Hematopoietic multipotent progenitor cell treated with erythropoietin and hydrocortisone succinate and interleukin-3 and kit ligand, for 4 days (in vitro differentiated cells): ENCODE results near the gene PVR.
"Not testable (repeated sequence)": the region's sequence is repeated elsewhere in the genome, so short reads cannot be mapped to it uniquely, and the experiment has no call there.

ENCODE experiments used
- DNase-seq: peaks from one replicate; pipeline ENCODE4 v3.0.0-alpha.2; 2015

Gene PVR

DNA sequence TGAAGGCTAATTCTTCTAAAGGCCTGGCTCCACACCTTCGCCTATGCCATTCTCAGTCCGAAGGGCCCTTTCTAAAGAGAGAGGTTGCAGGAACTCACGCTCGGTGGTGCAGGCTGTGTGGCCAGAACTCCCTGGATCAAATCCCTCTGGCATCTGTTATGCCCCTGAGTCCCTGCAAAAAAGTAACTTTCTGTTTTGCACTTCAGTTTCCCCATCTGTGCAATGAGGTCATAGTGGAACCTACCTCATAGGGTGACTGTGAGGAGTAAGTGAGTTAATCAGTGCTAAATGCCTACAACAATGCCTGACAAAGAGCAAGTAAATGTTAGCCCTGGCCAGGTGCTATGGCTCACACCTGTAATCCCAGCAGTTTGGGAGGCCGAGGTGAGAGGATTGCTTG lies 23.0 kb upstream of the PVR start:
- DNase-seq, result no peak

DNA sequence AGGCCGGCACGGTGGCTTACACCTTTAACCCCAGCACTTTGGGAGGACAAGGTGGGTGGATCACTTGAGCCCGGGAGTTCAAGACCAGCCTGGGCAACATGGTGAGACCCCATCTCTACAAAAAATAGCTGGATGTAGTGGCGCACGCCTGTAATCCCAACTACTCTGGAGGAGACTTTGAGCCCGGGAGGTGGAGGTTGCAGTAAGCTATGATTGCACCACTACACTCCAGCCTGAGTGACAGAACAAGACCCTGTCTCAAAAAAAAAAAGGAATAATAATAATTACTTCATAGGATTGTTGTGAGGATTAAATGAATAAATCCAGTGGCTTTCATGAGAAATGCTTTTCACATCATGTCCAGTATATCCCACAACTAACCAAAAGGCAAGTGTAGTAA lies 22.3 kb upstream of the PVR start:
- DNase-seq, result no peak

DNA sequence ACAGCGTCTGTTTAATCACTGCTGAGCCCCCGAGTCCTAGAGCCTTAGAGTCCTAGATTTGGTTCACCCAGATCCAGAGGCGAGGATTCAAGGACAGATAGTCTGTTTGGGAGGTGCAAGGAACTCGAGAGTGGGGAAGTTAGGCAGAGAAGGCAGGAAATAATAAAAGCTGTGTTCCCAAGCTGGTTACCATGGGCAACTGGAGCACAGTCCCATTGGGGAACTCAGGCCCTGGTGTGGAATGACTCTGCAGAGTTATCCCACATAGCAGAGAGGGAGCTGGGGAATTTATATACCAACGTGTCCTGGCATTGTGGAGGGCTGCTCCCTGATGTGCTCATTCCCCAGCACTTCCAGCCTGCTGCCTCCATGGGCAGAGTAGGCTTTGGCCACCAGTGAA lies 20.6 kb upstream of the PVR start:
- DNase-seq, result no peak

DNA sequence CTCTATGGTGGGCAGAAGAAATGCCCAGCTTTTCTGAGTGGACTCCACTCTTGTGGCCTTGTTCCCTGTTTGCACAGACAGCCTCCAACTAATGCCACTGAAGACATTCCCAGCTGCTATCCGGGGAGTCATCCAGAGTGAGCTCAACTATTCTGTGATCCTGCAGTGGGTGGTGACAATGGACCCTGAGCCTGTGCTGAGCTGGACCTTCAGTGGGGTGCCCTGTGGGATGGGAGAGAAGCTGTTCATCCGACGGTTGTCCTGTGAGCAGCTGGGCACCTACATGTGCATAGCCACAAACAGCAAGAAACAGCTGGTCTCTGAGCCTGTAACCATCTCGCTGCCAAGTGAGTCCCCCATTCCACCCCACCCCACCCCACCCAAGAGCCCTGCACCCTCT lies 20.1 kb upstream of the PVR start:
- DNase-seq, result no peak

DNA sequence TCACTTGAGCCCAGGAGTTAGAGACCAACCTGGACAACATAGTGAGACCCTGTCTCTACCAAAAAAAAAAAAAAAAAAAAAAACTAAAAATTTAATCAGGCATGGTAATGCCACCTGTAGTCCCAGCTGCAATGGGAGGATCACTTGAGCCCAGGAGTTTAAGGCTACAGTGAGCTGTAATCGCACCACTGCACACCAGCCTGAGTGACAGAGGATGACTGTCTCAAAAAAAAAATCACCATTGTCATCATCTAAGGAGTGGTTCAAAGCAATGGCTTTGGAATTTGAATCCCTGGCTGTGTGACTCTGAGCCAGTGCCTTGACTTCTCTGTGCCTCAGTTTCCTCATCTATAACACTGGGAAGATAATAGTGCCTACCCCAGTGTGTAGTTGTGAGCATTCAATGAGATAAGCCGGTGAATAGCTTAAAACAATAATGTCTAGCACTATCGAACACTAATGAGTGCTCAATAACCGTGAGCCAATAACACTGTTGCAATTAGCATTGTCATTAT lies 18.8 kb upstream of the PVR start:
- no peak for DNase-seq

DNA sequence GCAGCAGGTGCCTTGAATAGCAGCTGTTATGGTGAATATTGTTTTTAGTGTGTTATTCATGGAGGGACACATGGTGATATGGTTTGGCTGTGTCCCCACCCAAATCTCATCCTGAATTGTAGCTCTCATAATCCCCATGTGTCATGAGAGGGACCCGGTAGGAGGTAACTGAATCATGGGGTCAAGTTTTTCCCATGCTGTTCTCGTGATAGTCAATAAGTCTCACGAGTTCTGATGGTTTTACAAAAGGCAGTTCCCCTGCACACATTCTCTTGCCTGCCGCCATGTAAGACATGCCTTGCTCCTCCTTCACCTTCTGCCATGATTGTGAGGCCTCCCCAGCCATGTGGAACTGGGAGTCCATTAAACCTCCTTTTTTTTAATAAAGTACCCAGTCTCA lies 18.1 kb upstream of the PVR start:
- not testable (repeated sequence) for DNase-seq

DNA sequence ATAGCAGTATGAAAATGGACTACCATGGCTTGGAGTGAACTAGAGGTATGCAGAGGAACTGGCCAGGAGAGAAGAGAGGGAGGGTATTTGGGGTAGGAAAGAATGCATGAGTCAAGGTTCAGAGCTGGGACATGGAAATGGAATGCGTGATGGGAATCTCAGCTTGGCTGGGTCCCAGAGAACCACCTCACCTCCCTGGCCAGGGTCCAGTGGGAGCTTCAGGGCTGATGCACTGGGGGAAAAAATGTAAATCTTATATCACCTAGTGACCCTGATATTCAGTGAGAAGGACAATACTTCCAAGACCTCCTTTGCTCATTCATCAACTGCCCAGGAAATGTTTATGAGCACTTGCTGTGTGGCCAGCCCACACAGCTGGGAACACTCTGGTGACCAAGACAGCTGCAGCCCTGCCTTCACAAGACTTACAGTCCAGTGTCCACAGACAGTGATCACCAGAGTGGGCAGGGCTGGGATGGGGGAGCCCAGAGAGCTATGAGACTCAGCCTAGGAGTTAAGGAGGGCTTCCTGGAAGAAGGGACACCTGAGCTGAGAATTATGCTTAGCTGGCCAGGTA lies 17.6 kb upstream of the PVR start:
- DNase-seq, result no peak

DNA sequence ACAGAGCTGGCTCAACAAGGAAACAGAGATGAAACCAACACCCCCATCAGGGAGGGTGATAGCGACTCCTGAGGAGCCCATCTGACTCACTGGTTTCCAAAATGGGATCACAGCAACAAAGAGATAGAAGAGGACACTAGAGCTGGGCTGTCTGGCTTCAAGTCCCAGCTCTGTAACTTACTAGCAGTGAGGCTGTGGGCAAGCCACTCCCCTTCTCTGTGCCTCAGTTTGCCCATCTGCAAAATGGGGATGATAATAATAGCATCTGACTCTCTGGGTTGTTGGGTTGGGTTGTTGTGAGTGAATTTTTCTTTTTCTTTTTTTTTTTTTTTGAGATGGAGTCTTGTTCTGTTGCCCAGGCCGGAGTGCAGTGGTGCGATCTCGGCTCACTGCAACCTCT lies 16.1 kb upstream of the PVR start:
- DNase-seq, result no peak

DNA sequence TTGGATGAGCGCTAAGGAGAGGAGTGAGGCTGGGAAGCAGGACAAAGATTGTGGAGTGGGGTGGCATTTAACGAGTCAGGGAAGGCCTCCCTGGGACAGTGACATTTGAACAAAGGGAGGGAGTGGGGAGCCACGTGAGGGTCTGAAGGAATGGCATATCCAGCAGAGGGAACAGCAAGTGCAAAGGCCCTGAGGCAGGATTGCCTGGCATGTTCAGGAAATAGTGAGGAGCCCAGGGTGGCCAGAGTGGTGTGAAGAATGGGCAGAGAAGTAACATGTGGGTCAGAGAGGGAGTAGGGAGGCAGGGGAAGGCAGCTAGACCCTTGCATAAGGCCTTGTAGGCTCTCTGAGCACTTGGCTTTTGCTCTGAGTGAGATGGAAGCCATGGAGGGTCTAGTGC lies 14.9 kb upstream of the PVR start:
- DNase-seq, result no peak

DNA sequence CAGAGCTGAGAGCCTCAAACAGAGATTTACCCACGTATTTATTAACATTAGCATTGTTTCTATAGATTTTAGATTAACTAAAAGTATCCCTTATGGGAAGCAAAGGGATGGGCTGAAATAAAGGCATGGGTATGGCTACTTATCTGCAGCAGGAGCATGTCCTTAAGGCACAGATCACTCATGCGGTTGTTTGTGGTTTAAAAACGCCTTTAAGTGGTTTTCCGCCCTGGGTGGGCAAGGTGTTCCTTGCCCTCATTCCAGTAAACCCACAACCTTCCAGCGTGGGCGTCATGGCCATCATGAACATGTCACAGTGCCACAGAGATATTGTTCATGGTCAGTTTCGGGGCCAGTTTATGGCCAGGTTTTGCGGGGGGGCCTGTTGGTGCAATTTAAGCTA lies 12.1 kb upstream of the PVR start:
- not testable (repeated sequence) for DNase-seq

DNA sequence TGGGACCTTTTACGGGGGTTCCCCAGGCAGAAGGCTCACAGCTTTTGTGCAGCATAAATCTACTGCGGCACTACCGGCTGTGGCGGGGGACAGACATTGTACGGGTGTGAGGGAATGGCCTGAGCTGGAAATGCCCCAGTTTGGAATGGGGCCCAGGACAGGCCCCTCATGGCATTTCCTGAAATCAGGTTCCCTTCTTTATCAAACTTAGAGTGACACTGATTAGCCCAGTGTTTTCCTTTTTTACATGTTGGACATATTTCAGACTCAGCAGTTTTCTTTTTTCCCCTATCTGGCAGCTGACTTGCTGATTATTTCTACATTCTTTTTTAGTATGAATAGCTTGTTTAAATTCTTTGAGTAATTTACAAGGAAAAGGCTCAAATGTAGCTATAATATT lies 9.7 kb upstream of the PVR start:
- not testable (repeated sequence) for DNase-seq

DNA sequence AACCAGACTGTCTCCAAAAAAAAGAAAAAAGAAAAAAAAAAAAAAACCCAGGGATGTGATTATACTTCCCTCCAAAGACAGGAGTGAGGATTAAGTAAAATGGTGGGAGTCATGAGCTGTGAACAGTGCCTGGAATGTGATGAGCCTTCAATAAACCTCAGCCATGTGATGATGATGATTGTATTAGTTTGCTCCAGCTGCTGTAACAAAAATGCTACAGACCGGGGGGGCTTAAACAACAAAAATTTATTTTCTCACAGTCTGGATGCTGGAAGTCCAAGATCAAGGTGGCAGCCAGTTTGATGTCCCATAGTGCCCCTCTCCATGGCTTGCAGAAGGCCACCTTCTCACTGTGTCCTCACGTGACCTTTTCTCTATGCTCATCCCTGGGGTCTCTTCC lies 8.9 kb upstream of the PVR start:
- no peak for DNase-seq

DNA sequence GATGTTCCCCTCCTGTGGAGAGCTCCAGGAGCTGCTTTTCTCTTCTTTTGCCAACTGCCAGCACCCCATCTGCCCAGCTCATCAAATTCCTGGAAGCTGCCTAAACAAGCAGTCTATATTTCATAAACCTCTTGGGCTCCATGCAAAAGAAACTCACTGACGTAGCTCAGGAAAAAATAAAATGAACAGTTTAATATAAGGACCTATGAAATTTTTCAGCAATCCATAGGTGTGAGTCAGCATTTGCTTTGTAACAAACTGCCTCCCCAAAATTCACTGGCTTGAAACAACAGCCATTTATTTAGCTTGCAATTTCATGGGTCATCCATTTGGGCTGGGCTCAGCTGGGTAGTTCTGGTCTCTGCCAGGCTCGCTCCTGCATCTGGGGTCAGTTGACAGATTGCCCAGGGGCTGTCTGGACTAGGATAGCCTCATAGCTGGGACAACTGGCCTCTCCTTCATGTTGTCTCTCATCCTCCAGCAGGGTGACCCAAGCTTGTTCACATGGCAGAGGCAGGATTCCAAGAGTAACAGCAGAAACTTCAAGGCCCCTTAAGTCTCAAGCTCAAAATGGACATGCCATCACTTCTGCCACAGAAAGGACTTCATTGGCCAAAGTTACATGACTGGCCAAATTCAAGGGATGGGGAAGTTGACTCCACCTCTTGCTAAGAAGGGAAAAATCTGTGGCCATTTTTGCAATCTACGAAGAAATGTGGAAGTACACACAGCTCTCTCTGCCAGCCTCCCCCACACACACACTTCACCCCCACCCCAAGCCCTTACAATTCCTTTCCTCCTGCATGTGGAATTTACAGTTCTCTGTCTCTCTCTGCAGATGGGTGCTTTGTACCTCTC lies 7.9 kb upstream of the PVR start:
- peak; percentile 55 for DNase-seq

DNA sequence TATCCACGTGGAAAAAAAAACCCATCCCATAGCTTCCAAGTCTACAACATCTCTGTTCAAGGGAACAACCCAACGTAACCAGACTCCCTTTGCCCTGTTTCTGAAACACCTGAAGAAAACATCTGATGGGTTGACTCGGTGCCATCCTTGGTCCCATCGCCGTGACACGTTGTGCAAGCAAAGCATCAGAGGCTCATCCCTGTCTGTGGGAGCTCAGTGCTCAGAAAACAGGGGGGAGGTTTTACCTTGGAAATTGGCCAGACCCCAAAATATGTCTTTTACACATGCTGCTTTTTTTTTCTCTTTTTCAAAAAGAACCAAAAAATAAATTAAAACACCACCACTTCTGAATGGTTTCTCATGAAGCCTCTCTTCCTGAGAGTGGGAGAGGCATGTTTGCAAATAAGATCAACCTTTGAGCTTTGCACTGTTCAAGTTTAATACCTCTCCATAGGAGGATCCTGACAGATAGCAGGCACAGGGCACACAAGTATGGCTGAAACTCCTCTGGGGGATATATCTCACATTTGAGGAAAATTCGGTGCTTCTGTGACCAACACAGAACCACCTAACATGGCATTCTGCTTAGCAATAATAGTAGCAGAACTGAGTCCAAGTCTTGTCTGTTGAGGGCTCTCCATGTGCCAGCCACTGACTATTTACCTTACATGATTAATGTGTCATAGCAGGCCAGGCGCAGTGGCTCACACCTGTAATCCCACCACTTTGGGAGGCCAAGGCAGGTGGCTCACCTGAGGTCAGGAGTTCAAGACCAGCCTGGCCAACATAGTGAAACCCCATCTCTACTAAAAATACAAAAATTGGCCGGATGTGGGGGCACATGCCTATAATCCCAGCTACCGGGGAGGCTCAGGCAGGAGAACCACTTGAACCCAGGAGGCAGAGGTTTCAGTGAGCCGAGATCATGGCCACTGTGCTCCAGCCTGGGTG lies 7.0 kb upstream of the PVR start:
- no peak for DNase-seq

DNA sequence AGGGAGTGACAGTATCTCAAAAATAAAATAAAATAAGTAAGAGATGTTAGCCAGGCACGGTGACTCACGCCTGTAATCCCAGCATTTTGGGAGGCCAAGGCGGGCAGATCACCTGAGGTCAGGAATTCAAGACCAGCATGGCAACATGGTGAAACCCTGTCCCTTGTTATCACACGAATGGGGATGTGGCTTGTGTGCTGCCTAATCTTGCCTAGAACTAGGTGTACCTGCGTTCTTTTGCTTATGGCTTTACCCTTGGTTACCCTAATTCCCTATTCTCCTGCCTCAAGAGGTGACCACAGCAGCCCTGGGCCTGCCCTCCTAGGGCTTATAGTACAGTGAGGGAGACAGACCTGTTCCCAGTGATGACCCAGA lies 6.3 kb upstream of the PVR start:
- DNase-seq, result no peak

DNA sequence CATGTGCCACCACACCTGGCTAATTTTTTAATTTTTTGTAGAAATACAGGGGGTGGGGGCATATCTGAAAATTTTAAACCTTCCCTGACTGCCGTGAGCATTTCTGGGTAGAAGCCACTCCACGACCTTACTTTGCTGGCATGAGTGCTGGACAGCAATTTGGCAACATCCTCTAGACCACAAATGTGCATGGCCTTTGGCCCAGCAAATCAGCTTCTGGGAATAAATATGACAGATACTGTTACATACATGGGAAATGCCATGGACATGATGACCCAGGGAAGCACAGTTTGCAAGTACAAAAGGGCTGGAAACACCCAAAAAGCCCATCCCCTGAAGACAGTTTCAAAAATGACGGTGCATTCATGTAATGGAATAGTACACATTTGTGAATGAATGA lies 3.2 kb upstream of the PVR start:
- no peak for DNase-seq

DNA sequence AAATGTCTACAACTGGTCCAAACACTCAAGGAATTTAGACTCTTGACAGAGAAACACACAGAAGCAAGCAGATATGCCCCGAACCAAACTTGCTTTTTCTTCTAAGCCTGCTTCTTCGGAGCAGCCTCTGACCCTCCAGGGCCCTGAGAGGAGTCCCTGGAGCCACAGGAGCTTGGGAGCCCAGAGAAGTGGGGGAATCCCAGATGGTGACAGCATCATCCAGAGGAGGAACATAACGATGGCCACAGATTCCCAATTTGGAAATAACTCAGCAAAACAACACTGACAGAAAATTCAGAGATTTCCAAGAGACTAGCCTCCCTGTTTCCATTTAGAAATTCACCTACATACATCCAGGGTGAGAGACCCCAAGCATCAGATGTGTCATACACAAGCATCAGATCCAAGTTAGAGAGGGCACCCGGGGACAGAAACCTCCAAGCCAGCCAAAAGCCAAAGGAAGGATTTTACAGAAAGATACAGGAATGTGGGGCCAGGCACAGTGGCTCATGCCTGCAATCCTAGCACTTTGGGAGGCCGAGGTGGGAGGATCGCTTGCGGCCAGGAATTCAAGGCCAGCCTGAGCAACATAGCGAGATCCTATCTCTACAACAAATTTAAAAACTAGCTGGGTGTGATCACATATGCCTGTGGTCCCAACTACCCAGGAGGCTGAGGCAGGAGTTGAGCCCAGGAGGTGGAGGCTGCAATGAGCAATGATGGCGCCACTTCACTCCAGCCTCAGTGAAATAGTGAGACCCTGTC lies 2.0 kb upstream of the PVR start:
- DNase-seq, result no peak

DNA sequence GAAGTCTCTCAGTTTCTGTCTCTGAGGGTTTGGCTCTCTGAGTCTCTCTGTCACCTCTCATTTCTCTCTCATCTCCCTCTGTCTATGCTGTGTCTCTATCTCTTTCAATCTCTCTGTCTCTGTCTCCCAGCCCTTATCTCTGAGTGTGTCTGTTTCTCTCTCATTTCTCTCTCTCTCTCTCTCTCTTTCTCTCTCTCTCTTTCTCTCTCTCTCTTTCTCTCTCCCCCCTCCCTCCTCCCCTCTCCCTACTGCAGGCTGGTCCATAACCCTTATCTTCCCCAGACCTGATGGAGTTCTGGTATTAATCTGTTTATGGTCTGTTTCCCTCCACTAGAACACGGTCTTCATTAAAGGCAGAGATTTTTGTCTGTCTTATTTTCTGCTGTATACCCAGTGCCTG lies 1.3 kb upstream of the PVR start:
- peak; percentile 61 for DNase-seq

DNA sequence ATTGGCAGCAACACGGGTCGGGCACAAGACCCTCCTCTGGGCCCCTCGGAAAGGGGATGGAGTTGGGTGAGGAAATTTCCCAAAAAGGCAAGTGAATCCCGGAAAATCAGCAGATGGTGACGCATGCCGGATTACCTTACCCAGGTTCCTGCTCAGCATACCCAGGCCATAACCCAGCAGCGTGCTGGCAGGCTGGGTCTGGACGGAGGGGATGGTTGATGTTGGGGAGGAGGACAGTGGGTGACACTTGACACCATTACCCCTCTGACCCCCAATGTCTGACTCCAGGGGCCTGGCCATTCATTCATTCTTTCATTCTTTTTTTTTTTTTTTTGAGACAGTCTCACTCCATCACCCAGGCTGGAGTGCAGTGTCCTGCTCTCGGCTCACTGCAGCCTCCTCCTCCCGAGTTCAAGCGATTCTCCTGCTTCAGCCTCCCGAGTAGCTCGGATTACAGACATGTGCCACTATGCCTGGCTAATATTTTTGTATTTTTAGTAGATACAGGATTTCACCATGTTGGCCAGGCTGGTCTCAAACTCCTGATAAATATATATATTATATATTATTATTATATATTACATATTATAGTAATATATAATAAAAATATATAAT lies 799 bp downstream of the PVR start:
- DNase-seq, result peak; percentile 46

DNA sequence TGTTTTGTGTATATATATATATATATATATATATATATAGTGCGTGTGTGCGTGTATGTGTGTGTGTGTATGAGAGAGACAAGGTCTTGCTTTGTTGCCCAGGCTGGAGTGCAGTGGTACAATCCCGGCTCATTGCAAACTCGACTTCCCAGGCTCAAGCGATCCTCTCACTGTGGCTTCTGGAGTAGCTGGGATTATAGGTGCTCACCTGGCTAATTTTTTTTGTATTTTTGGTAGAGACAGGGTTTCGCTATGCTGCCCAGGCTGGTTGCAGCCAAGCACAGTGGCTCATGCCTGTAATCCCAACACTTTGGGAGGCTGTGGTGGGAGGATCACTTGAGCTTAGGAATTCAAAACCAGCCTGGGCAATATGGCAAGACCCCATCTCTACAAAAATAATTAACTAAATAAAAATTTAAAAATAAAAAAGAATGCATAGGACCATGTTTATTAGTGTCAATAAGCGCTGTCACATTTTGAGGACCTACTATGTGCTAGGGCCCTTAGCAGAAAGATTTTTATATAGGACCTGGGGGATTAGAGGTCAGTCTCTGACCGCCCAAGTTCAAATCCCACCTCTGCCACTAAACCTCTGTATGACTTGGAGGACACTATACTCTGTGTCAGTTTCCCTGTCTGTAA lies 1.8 kb downstream of the PVR start:
- peak; percentile 33 for DNase-seq

DNA sequence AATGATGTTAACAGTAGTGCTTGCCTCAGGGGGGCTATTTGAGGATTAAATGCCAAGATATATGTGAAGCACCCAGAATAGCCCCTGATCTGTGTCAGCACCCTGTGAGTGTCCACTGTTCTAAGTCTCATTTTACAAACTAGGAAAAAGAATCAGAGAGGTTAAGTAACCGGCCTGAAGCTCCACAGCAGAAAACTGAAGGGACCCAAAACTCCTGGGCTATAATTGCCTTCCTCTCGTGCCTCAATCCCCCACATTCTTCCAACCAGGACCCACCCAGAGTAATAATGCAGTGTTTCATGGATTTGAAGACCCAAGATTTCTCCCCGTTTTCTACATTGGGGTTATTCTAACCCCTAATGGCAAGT lies 2.3 kb downstream of the PVR start:
- DNase-seq, result no peak

DNA sequence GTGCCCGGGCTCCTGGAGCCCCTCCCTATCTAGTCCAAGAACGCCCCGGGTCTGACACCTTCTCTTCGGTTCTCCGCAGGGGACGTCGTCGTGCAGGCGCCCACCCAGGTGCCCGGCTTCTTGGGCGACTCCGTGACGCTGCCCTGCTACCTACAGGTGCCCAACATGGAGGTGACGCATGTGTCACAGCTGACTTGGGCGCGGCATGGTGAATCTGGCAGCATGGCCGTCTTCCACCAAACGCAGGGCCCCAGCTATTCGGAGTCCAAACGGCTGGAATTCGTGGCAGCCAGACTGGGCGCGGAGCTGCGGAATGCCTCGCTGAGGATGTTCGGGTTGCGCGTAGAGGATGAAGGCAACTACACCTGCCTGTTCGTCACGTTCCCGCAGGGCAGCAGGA lies 3.4 kb downstream of the PVR start:
- DNase-seq, result no peak
